K562 (cell line): ENCODE data around the gene MYB.

Experiments
- EP300 ChIP-seq: IDR thresholded peaks from 2 replicates; pipeline ENCODE4 v1.6.1; 2012; ENCODE audit warnings: low read length, improper control_type of control experiment
- HDAC1 ChIP-seq, 2 experiments: fragments of 450-650 bp; IDR thresholded peaks; 2 replicates each; pipeline ENCODE4 v1.6.1; 2016 to 2017; ENCODE audit warnings: inconsistent platforms in 1 of 2, mild to moderate bottlenecking in 1 of 2, moderate library complexity in 1 of 2
- POLR2AphosphoS5 ChIP-seq: IDR thresholded peaks from 2 replicates; pipeline ENCODE4 v1.6.1; 2011; ENCODE audit warnings: mild to moderate bottlenecking, low read depth, low read length, moderate library complexity; ENCODE audit not compliant: control insufficient read depth, insufficient read depth
- ZNF583 ChIP-seq: fragments of 250-450 bp; sonication (Bioruptor Pico); IDR thresholded peaks from 2 replicates; pipeline ENCODE4 v1.4.0; 2020
- TF ChIP-seq, protein P1 (sequence below), 3 experiments: IDR thresholded peaks in 2 of 3; conservative IDR thresholded peaks in 1 of 3; 2 replicates each; pipeline ENCODE4 v1.5.1; 2011 to 2012; ENCODE audit warnings: low read length in 3 of 3, mild to moderate bottlenecking in 3 of 3, control low read depth in 2 of 3, improper control_type of control experiment in 1 of 3, inconsistent platforms in 1 of 3, low read depth in 1 of 3, mixed read lengths in 1 of 3, moderate library complexity in 1 of 3; ENCODE audit not compliant: insufficient read depth in 2 of 3

DNA sequence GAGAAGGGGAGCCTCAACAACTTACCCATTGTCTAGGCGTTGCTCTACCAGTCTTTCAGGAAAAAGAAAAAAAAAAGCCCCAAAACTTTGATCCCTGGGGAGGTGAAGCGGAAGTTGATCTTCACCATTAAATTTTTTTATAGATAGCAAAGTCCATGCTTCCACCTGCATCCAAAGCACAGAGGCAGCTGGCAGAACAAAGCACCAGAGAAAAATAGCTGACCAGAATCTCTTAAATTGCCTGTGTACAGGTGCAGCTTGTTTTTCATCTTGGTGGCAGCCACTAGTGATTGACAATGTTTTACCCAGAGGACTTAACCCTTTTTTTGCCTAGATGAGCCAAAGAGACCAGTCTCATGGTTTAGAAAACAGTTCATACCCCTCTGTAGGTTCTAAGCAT lies 86.0 kb downstream of the MYB start:
- TF ChIP-seq ZNF583 (CRISPR knock-in tag) (no peak), EP300 (no peak), HDAC1 (IDR thresholded peaks at IDR 0.05) (no peak), POLR2AphosphoS5 (no peak)
- TF ChIP-seq, protein P1, sequence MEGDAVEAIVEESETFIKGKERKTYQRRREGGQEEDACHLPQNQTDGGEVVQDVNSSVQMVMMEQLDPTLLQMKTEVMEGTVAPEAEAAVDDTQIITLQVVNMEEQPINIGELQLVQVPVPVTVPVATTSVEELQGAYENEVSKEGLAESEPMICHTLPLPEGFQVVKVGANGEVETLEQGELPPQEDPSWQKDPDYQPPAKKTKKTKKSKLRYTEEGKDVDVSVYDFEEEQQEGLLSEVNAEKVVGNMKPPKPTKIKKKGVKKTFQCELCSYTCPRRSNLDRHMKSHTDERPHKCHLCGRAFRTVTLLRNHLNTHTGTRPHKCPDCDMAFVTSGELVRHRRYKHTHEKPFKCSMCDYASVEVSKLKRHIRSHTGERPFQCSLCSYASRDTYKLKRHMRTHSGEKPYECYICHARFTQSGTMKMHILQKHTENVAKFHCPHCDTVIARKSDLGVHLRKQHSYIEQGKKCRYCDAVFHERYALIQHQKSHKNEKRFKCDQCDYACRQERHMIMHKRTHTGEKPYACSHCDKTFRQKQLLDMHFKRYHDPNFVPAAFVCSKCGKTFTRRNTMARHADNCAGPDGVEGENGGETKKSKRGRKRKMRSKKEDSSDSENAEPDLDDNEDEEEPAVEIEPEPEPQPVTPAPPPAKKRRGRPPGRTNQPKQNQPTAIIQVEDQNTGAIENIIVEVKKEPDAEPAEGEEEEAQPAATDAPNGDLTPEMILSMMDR (IDR thresholded peaks at IDR 0.05 in 2 of 3, conservative IDR thresholded peaks at IDR 0.05 in 1 of 3; ENCODE audit: insufficient read depth in 2 of 3, low read depth in 1 of 3, low read length in 3 of 3) = no peak
